Kidney capillary endothelial cell (primary cell): Measurements from ENCODE around the gene BRAF.
A peak's percentile ranks its signal among the peaks of the same experiment; 100 is the strongest.
"Not testable (repeated sequence)": the region's sequence is repeated elsewhere in the genome, so short reads cannot be mapped to it uniquely, and the experiment has no call there.

Experiments used
- DNase-seq: peaks from one replicate; pipeline ENCODE4 v3.0.0-alpha.2; 2018; ENCODE audit warnings: low spot score

The BRAF gene

DNA sequence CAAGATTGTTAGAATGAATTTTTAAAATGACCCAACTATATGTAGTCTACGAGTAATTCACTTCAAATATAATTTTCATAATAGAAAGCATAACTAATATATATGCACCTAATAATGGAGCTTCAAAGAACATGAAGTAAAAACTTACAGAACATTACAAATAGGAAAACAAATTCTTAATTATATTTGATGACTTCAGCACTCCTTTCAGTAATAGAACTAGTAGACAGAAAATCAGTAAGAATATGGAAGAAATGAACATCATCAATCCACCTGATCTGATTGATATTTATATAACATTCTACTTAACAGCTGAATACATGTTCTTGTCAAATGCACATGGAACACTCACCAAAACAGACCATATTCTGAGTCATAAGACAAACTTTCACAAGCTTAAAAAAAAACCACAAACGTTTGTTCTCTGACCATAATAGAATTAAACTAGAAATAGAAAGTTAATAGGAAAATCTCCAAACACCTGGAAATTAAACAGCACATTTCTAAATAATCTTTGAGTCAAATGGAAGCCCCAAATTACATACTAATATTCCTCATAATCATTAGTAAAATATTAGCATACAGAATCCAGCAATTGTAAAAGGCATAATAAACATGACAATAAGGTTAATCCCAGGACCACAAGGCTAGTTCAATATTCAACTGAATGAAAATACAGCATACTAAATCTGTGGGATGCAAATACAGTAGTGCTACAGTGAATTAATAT is 48.0 kb downstream of the BRAF start:
- no peak for DNase-seq

- no peak for DNase-seq
Observed at GRCh38 chr7:140873434-140873833, 51.3 kb downstream of the BRAF start.

- DNase-seq, result no peak
Observed at GRCh38 chr7:140870003-140870402, 54.7 kb downstream of the BRAF start.

DNA sequence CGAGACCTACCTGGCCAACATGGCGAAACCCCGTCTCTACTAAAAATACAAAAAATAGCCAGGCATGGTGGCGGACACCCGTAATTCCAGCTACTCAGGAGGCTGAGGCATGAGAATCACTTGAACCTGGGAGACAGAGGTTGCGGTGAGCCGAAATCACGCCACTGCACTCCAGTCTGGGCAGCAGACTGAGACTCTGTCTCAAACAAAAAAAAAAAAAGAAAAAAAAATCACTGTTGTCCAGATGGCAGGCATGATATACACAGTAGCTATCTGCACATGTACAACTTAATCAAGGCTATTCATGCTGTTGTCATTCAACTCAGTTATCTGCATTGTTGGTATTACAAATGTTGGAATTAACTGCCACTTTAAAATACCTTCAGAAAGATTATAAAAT is 55.3 kb downstream of the BRAF start:
- DNase-seq, result no peak

DNA sequence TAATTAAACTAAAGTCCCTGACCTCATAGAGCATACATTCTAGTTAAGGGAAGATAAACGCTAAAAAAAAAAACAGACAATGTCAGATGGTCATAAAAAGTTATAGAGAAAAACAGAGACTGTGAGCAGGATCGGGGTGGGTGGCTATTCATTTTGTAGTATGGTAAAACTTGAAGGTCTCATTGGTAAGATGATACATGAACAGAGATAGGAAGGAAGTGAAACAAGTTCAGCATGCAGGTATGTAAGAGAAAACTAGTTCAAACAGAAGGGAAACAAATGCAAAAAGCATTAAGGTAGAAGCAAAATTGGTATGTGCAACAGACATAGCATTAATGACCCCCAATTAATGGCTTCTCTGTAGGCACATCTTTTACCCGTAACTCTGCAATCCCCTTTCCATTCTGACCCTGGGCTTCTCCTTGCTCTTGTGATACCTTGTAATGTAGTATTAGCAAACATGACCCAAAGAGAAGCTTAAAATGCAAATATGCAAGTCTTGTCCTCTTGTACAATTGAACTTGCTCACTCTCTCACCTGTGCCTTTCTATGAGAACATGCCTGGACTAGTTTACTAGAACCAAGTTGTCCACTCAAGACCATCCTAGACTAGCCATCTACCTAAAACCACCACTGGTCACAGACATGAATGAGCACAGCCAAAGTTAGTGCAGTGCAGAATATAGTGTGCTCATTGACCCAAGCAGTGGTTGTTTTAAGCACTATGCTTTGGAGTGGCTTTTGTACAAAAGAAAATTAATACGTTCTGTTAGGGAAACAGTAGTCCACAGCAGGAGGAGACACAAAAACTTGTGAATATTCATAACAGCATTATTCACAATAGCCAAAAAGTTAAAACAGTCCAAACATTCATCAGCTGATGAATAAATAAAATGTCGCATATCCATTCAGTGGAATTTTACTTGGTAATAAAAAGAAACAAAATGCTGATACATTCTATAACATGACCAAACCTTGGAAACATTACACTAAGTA is 57.0 kb downstream of the BRAF start:
- DNase-seq, result no peak

- DNase-seq, result no peak
Observed at GRCh38 chr7:140866926-140867325, 57.8 kb downstream of the BRAF start.

DNA sequence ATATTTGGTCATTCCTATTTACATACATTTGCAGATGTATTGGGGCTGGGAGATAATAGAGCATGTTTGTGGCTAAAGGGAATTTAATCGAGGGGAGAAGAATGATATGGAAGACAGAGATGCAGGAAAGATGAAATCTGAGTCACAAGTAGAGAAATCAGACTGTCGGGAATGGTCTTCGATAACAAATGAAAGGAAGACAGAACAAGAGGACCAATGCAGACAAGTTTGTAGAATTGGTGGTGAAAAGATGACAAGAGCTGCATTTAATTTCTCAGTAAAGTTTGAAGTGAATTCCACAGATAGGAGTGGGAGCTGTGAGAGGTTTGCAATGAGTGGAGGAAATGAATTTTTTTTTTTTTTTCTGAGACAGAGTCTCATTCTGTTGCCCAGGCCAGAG is 60.0 kb downstream of the BRAF start:
- DNase-seq, result no peak

DNA sequence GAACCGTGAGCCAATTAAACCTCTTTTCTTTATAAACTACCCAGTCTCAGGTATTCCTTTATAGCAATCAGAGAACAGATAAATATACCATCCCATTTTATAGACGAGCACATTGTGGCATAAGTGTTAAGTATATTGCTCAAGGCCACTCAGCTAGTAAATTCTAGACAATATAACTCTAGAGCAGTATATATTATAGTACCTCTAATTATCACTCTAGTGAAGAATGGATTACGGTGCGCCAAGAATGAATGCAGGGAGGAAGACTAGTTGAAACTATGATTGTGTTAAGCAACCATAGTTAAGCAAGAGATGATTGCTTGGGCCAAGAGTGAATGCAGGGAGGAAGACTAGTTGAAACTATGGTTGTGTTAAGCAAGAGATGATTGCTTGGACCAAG is 60.9 kb downstream of the BRAF start:
- no peak for DNase-seq

DNA sequence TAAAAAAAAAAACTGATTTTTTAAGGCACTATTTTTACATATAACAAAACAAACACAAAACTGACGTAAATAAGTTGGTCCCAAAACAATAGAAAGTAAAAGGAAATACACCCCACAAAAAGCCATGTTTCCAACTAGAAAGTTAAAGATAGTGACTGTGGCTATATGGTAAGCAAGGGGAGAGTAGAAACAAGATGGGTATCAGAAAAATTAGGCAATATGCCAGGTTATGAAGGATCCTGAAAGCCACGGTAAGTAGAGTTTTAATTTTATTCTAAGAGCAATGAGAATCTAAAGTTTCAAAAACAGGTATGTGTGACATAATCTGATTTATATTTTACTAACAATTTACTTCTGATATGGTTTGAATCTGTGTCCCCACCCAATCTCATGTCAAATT is 61.5 kb downstream of the BRAF start:
- DNase-seq, result no peak

DNA sequence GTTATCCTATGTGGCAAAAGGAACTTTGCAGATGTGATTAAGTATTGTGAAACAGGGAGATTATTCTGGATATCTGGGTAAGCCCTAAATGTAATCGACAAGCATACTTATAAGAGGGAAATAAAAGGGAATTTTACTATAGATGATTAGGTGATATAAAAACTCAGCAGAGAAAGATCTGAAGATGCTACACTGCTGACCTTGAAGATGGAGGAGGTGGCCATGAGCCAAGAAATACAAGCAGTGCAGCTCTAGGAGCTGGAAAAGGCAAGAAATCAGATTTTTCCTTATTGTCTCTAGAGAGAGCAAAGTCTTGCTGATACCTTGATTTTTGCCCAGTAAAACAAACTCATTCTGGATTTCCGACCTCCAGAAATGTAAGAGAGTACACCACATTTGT is 67.7 kb downstream of the BRAF start:
- no peak for DNase-seq

DNA sequence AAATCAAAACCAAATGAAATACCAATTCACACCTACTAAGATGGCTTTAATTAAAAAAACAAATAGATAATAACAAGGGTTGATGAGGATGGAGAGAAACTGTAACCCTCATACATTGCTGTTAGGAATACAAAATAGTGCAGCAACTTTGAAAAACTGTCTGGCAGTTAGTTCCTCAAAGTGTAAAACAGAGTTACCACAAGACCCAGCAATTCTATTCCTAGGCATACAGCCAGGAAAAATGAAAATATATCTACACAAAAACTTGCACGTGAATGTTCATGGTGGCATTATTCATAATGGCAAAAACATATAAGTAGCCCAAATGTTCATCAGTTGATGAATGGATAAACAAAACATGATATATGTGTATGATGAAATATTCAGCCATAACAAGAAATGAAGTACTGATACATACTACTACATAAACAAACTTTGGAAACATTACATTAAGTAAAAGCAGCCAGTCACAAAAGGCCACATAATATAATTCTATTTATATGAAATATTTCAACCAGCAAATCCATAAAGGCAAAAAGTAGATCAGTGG is 83.5 kb downstream of the BRAF start:
- no peak for DNase-seq

DNA sequence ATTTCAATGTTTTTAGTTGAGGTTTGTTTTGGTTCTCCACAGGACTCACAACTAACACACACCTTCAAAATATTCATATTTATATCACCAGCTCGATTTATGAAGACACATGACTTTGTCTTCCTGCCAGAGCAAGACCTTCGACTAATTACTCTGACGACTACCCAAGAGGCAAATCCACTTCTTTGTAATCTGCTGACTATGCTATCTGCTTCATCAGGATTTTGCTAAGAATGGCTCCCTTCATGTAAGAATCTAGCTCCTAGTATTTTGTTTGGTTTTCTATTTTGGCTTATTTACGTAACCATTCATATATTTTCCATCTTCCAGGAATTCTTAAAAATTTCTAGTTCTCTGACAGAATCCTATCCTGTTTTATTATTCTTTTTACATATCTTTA is 93.0 kb downstream of the BRAF start:
- no peak for DNase-seq

- no peak for DNase-seq
Observed at GRCh38 chr7:140829720-140830119, 95.0 kb downstream of the BRAF start.

DNA sequence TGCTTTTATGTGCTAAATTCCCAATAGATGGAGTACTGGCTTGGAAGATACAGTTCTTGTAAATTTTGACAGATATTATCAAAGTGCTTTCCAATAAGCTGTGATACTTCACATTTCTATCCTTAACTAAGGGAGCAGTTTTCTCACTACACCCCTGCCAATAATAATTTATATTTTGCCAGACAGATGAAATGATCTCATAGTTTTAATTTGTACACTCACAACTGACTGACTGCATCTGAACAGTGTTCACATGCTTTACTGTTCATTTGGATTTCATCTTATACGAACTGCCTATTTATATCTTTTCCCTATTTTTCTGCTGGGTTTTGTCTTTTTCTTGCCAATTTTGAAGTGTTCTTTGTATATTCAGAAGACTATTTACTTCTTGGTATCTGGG is 96.0 kb downstream of the BRAF start:
- no peak for DNase-seq

- not testable (repeated sequence) for DNase-seq
Observed at GRCh38 chr7:140817383-140817782, 107.3 kb downstream of the BRAF start.

- peak; percentile 66 for DNase-seq
Observed at GRCh38 chr7:140810830-140811556, 113.7 kb downstream of the BRAF start.

DNA sequence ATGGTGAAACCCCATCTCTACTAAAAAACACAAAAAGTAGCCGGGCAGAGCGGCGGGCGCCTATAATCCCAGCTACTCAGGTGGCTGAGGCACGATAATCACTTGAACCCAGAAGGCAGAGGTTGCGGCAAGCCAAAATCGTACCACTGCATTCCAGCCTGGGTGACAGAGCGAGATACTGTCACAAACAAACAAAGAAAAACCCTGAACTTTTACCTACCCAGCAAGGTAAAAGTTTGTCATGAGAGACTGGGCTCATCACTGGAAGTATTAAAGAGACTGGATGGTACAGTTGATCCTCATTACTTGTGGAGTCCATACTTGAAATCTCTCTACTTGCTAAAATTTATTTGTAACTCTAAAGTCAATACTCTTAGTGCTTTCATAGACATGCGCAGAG is 114.3 kb downstream of the BRAF start:
- DNase-seq, result no peak

DNA sequence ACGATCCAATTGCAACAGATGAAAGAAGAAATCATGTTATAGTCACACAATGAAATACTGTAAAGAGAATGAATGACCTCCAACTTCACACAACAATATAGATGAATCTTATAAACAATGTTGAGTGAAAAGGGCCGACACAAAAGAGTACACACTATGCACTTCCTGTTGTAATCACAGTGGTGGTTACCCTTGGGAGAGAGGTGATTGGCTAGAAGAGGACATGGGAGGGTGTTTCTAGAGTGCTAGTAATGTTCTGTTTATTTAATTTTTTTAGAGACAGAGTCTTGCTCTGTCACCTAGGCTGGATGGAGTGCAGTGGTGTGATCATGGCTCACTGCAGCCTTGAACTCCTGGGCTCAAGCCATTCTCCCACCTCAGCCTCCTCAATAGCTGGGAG is 145.8 kb downstream of the BRAF start:
- no peak for DNase-seq

- no peak for DNase-seq
Observed at GRCh38 chr7:140778568-140778967, 146.2 kb downstream of the BRAF start.

GRCh38 chr7:140774371-140774770 is 150.4 kb downstream of the BRAF start:
- no peak for DNase-seq

- no peak for DNase-seq
Observed at GRCh38 chr7:140773104-140773503, 151.6 kb downstream of the BRAF start.

DNA sequence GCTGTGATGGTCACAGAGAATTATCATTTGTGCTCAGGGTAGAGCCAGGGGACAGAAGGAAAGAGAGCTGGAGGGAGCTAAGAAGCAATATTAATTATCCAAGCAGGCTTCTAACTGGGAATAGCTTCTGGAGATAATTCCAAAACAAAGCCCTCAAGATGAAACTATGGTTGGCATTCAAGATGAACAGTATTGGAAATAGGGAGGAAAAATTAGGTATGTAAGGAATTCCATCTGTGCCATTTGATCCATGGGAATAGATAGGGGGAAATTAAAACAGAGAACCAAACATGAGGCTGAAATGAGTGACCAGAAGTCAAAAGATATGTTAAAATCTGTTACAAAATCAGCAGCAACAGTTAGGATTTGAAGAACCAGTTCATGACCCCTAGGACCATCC is 152.9 kb downstream of the BRAF start:
- DNase-seq, result no peak
